CD4-positive, alpha-beta T cell treated with Interleukin-4 for 1 hour (primary cell): Measurements from ENCODE around the gene ANKRD29.
"Not testable (repeated sequence)": the region's sequence is repeated elsewhere in the genome, so short reads cannot be mapped to it uniquely, and the experiment has no call there.

Source experiments
- DNase-seq, 2 donors: peaks; one replicate each; pipeline ENCODE4 v3.0.0-alpha.2; 2020 to 2022

ANKRD29 gene

GRCh38 chr18:23578891-23579653 lies 83.6 kb downstream of the ANKRD29 start:
- no peak for DNase-seq

- no peak for DNase-seq
Measured at GRCh38 chr18:23578067-23578701, 84.5 kb downstream of the ANKRD29 start.

- DNase-seq, result not testable (repeated sequence)
Measured at GRCh38 chr18:23577521-23577920, 85.2 kb downstream of the ANKRD29 start.

GRCh38 chr18:23575309-23575651 lies 87.4 kb downstream of the ANKRD29 start:
- no peak for DNase-seq

GRCh38 chr18:23574611-23575308 lies 88.0 kb downstream of the ANKRD29 start:
- no peak for DNase-seq

- peak; percentile 62 to 66 for DNase-seq
Measured at GRCh38 chr18:23573626-23574431, 88.9 kb downstream of the ANKRD29 start.

- no peak for DNase-seq
Measured at GRCh38 chr18:23573020-23573419, 89.7 kb downstream of the ANKRD29 start.

GRCh38 chr18:23572570-23572969 lies 90.1 kb downstream of the ANKRD29 start:
- no peak for DNase-seq

GRCh38 chr18:23572012-23572411 lies 90.7 kb downstream of the ANKRD29 start:
- DNase-seq, result no peak

GRCh38 chr18:23570912-23571504 lies 91.7 kb downstream of the ANKRD29 start:
- DNase-seq, result peak in 1 of 2 donors; percentile 35

- no peak for DNase-seq
Measured at GRCh38 chr18:23569299-23570063, 93.2 kb downstream of the ANKRD29 start.

GRCh38 chr18:23568281-23569138 lies 94.2 kb downstream of the ANKRD29 start:
- no peak for DNase-seq

GRCh38 chr18:23567671-23568070 lies 95.0 kb downstream of the ANKRD29 start:
- no peak for DNase-seq

GRCh38 chr18:23565916-23566547 lies 96.7 kb downstream of the ANKRD29 start:
- DNase-seq, result no peak

GRCh38 chr18:23563377-23564043 lies 99.2 kb downstream of the ANKRD29 start:
- DNase-seq, result peak in 1 of 2 donors; percentile 41

GRCh38 chr18:23560186-23560585 lies 102.5 kb downstream of the ANKRD29 start:
- DNase-seq, result no peak

- not testable (repeated sequence) for DNase-seq
Measured at GRCh38 chr18:23557511-23557910, 105.2 kb downstream of the ANKRD29 start.

- DNase-seq, result no peak
Measured at GRCh38 chr18:23556145-23556780, 106.4 kb downstream of the ANKRD29 start.

GRCh38 chr18:23553887-23554286 lies 108.8 kb downstream of the ANKRD29 start:
- DNase-seq, result no peak
